Measurements from ENCODE around the gene MYO3B. TPM values are rescaled to one million over a fixed set of nuclear protein-coding genes. Genes with fewer than 3 reads are reported as not detected.
"Not testable (repeated sequence)": the region's sequence is repeated elsewhere in the genome, so short reads cannot be mapped to it uniquely, and the experiment has no call there.

The MYO3B gene
- total RNA-seq, 1 experiment from 2014 or later = not detected

DNA sequence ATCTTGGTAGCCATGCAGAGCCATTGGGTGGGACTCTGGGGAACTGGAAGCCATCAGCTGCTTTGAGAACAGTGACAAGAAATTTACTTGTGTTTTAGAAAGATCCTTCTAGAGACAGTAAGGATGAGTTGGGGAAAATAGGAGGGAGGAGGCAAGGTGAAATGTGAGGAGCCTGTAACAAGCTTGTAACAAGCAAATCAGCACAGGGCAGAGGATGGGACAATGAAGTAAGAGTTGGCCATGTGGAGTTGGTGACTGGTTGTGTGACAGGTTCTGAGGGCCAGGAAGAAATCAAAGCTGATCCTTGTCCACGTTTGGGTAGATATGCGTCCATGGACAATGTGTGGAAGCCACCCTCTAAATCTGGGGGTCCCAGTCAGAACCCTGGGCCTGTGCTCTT, 84.4 kb downstream of the MYO3B start:
- no peaks in the 10 kb centered on the region for H3K9me3 Mint-ChIP-seq (ENCODE audit: unreplicated experiment)
- no TSS peak for BruUV-seq (replicated peaks)

DNA sequence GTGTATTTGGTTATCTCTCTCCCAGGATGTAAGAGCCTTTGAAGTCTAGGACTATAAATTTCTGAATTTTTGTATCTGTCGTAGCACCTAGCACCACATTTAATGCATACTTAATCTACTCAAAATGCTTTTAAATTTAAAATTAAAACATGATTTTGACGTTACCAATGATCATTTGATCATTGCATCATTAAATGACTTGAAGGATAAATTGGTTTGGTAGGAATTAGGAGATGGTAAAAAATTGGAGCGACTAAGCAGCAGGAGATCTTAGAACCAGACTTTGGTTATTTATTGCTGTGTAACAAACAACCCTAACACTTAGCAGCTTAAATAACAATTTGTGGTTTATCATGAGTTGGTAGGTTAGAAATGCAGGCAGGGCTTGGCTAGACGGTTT, 84.9 kb downstream of the MYO3B start:
- intact Hi-C loops (cut with micrococcal nuclease) = no loop called here
- POLR2A ChIA-PET = interaction anchor here (0.8 kb wide), 1 partner anchor 13 kb away, joined by 4 read pairs; no protein-coding TSS in a partner anchor
- Mint-ChIP-seq H3K27me3 (ENCODE audit: insufficient read depth, unreplicated experiment) (peaks cover 3% of the 10 kb centered on the region), H3K27ac (ENCODE audit: low read depth, unreplicated experiment) (no peak overlapping the region), H3K36me3 (ENCODE audit: insufficient read depth, unreplicated experiment) (no peaks in the 10 kb centered on the region), H3K9me3 (ENCODE audit: unreplicated experiment) (no peaks in the 10 kb centered on the region), H3K4me1 (ENCODE audit: insufficient read depth, unreplicated experiment) (no peaks in the 10 kb centered on the region), H3K4me3 (ENCODE audit: unreplicated experiment) (no peak overlapping the region)
- BruUV-seq (replicated peaks) = no TSS peak
- DNase-seq (ENCODE audit: unreplicated experiment) = no peak
- CTCF ChIA-PET = interaction anchor here (1.0 to 1.5 kb wide), 2 partner anchors 27 to 61 kb away, joined by 3 read pairs; no protein-coding TSS in a partner anchor
- TF ChIP-seq, protein P1, sequence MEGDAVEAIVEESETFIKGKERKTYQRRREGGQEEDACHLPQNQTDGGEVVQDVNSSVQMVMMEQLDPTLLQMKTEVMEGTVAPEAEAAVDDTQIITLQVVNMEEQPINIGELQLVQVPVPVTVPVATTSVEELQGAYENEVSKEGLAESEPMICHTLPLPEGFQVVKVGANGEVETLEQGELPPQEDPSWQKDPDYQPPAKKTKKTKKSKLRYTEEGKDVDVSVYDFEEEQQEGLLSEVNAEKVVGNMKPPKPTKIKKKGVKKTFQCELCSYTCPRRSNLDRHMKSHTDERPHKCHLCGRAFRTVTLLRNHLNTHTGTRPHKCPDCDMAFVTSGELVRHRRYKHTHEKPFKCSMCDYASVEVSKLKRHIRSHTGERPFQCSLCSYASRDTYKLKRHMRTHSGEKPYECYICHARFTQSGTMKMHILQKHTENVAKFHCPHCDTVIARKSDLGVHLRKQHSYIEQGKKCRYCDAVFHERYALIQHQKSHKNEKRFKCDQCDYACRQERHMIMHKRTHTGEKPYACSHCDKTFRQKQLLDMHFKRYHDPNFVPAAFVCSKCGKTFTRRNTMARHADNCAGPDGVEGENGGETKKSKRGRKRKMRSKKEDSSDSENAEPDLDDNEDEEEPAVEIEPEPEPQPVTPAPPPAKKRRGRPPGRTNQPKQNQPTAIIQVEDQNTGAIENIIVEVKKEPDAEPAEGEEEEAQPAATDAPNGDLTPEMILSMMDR (IDR thresholded peaks at IDR 0.05; ENCODE audit: unreplicated experiment) = no peak

More for the DNA sequence above, 84.4 kb downstream of the MYO3B start:
- no peaks in the 10 kb centered on the region for H3K36me3 Mint-ChIP-seq (ENCODE audit: insufficient read depth, unreplicated experiment)
- ChIA-PET CTCF (interaction anchor here (1.0 to 1.5 kb wide), 2 partner anchors 27 to 62 kb away, joined by 3 read pairs; no protein-coding TSS in a partner anchor), POLR2A (interaction anchor here (0.8 kb wide), 1 partner anchor 13 kb away, joined by 4 read pairs; no protein-coding TSS in a partner anchor)
- no peaks in the 10 kb centered on the region for H3K4me1 Mint-ChIP-seq (ENCODE audit: insufficient read depth, unreplicated experiment)
- no peak for DNase-seq (ENCODE audit: unreplicated experiment)
- TF ChIP-seq, protein P1 (IDR thresholded peaks at IDR 0.05; ENCODE audit: unreplicated experiment) = no peak
- no peak overlapping the region for H3K4me3 Mint-ChIP-seq (ENCODE audit: unreplicated experiment)
- peaks cover 8% of the 10 kb centered on the region for H3K27me3 Mint-ChIP-seq (ENCODE audit: insufficient read depth, unreplicated experiment)
- intact Hi-C loops (cut with micrococcal nuclease) = no loop called here
- H3K27ac Mint-ChIP-seq (ENCODE audit: low read depth, unreplicated experiment) = no peak overlapping the region

DNA sequence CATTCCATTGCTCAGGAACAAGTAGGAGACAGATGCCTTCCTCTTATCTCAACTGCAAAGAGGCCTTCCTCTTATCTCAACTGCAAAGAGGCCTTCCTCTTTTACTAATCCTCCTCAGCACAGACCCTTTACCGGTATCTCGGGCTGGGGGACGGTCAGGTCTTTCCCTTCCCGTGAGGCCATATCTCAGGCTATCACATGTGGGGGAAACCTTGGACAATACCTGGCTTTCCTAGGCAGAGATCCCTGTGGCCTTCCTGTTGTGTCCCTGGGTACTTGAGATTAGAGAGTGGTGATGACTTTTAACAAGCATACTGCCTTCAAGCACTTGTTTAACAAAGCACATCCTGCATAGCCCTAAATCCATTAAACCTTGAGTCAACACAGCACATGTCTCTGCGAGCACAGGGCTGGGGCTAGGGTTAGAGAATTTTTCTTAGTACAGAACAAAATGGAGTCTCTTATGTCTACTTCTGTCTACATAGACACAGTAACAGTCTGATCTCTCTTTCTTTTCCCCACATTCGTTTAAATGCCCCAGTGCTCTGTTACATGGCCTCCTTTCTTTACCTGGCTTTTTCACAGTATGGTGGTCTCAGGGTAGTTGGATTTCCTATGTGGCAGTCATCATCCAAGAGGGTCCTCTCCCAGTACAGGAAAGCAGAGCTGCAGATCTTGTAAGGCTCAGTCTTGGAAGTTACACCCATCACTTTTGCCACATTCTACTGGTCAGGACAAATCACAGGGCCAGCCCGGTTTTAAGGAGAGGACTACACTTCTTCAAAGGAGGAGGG, 86.0 kb downstream of the MYO3B start:
- DNase-seq (ENCODE audit: unreplicated experiment); H3K4me1 Mint-ChIP-seq (ENCODE audit: insufficient read depth, unreplicated experiment); BruUV-seq (replicated peaks); H3K4me3 Mint-ChIP-seq (ENCODE audit: unreplicated experiment); H3K9me3 Mint-ChIP-seq (ENCODE audit: unreplicated experiment); intact Hi-C loops (cut with micrococcal nuclease); H3K27me3 Mint-ChIP-seq (ENCODE audit: insufficient read depth, unreplicated experiment); POLR2A ChIA-PET; H3K27ac Mint-ChIP-seq (ENCODE audit: low read depth, unreplicated experiment); H3K36me3 Mint-ChIP-seq (ENCODE audit: insufficient read depth, unreplicated experiment): not testable (repeated sequence)
- CTCF ChIA-PET = interaction anchor here (1.2 kb wide), 1 partner anchor 27 kb away, joined by 3 read pairs; no protein-coding TSS in a partner anchor

DNA sequence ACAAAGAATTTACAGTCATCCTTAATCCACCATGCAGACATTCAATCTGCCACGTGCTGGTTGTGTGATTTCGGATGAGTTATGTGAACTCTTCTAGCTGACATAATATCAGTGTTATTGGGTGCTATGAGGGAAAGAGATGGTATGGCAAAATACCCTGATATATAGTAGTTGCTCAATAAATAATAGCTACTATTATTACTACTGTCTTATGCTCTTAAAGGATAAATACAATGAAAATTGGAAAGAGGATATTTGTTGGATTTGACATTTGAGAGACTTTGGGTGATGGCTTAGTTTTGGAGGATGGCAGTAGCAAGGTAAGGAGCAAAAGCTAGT, 86.5 kb downstream of the MYO3B start:
- Mint-ChIP-seq H3K4me1 (ENCODE audit: insufficient read depth, unreplicated experiment) (no peaks in the 10 kb centered on the region), H3K9me3 (ENCODE audit: unreplicated experiment) (no peaks in the 10 kb centered on the region), H3K27ac (ENCODE audit: low read depth, unreplicated experiment) (no peak overlapping the region), H3K4me3 (ENCODE audit: unreplicated experiment) (no peak overlapping the region), H3K36me3 (ENCODE audit: insufficient read depth, unreplicated experiment) (no peaks in the 10 kb centered on the region), H3K27me3 (ENCODE audit: insufficient read depth, unreplicated experiment) (no peaks in the 10 kb centered on the region)
- CTCF ChIA-PET = interaction anchor here (1.2 kb wide), 1 partner anchor 27 kb away, joined by 3 read pairs; no protein-coding TSS in a partner anchor
- TF ChIP-seq, protein P1 (IDR thresholded peaks at IDR 0.05; ENCODE audit: unreplicated experiment) = no peak
- BruUV-seq (replicated peaks) = no TSS peak
- intact Hi-C loops (cut with micrococcal nuclease) = no loop called here
- DNase-seq (ENCODE audit: unreplicated experiment) = no peak
- POLR2A ChIA-PET = no interaction called here
